Measurements from ENCODE around the gene EME1. TPM values are rescaled to one million over a fixed set of nuclear protein-coding genes. Genes with fewer than 3 reads are reported as not detected.

Gene EME1, protein sequence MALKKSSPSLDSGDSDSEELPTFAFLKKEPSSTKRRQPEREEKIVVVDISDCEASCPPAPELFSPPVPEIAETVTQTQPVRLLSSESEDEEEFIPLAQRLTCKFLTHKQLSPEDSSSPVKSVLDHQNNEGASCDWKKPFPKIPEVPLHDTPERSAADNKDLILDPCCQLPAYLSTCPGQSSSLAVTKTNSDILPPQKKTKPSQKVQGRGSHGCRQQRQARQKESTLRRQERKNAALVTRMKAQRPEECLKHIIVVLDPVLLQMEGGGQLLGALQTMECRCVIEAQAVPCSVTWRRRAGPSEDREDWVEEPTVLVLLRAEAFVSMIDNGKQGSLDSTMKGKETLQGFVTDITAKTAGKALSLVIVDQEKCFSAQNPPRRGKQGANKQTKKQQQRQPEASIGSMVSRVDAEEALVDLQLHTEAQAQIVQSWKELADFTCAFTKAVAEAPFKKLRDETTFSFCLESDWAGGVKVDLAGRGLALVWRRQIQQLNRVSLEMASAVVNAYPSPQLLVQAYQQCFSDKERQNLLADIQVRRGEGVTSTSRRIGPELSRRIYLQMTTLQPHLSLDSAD
- 1.8 TPM for total RNA-seq
- long read RNA-seq, partial matches to known transcripts = 0 of 1 reads
- long read RNA-seq, other reads (novel, unspliced or antisense) = 1 of 1 reads

DNA sequence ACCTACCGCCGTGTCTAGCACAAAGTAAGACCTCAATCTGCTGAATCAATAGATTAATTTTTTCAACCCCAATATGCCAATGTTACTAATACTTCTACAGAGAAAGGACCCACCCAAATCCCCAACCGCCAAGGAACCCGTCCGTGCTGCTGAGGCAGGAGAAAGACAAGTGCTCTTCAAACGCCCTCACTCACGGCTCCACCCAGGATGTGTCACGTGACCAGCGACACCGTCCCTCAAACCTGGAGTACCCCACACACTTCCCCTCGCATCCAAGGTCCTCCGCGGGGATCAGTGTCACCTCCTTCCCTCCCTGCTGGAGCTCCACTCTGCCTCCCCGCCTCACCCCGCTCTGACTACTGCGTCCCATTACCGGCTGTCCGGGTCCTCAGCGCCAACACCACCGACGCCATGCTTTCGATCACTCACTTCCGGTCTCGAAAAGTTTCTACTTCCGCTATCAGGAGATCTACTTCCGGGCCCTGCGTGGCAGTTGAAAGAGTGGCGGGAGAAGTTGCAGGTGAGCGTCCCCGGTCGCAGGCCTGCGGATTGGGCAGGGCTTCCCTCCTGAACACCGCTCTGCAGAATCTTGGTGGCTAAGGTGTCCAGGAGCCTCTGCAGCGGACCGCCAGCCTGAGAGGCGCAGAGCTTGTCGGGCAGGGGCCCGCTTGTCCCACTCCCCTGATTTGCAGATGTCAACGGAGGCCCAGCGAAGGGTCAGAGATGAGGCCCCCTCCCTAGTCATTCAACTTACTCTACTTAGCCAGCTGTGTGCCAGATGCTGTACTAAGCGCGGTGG, at the start of gene EME1, which contains the start of gene MRPL27:
EME1 (plus strand) TSS at position 472 of the 799 bp plus-strand sequence. CDS start 1,980 bp downstream, outside the sequence.
MRPL27 (minus strand) TSS at position 427 of the 799 bp plus-strand sequence; CDS start at position 413, 14 bp downstream.
- peaks cover 29% of the 10 kb centered on the region for H3K36me3 ChIP-seq
- peak; percentile 90 for DNase-seq
- intact Hi-C loops (cut with DNase I) = no loop called here
- H3K27me3 ChIP-seq (ENCODE audit: low read depth) = no peaks in the 10 kb centered on the region
- no peaks in the 10 kb centered on the region for H3K9me3 ChIP-seq
- ATAC-seq = peak; percentile 94 to 98
- H3K4me1 ChIP-seq = peaks cover 22% of the 10 kb centered on the region
- H3K27ac ChIP-seq = peak within 1 kb of the TSS; percentile 92
- peak within 1 kb of the TSS; percentile 76 for H3K4me3 ChIP-seq
- TF ChIP-seq, protein P1, sequence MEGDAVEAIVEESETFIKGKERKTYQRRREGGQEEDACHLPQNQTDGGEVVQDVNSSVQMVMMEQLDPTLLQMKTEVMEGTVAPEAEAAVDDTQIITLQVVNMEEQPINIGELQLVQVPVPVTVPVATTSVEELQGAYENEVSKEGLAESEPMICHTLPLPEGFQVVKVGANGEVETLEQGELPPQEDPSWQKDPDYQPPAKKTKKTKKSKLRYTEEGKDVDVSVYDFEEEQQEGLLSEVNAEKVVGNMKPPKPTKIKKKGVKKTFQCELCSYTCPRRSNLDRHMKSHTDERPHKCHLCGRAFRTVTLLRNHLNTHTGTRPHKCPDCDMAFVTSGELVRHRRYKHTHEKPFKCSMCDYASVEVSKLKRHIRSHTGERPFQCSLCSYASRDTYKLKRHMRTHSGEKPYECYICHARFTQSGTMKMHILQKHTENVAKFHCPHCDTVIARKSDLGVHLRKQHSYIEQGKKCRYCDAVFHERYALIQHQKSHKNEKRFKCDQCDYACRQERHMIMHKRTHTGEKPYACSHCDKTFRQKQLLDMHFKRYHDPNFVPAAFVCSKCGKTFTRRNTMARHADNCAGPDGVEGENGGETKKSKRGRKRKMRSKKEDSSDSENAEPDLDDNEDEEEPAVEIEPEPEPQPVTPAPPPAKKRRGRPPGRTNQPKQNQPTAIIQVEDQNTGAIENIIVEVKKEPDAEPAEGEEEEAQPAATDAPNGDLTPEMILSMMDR (IDR thresholded peaks at IDR 0.05) = no peak

DNA sequence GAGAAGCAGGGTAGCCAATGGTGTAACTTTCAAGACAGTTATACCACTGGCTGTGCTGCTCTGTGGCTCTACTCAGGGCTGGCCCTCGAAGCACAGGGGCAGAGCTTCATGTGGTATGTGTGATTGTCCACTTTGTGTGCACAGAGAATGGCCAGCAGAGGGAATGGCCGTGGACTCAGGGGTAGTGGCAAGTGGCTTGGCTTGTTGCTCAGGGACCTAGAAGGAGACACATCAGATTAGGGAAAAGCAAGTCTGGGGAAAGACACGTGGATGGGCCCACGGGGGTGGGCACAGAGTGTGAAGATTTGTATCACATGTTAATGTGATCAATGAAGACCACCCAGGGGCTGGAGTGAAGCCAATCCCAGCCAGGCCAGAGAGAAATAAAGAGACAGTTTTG, 47.1 kb upstream of the EME1 start:
- TF ChIP-seq, protein P1 (IDR thresholded peaks at IDR 0.05) = no peak
- no peak for ATAC-seq
- H3K27me3 ChIP-seq (ENCODE audit: low read depth) = no peaks in the 10 kb centered on the region
- no peaks in the 10 kb centered on the region for H3K4me1 ChIP-seq
- no peak for DNase-seq
- no peak overlapping the region for H3K4me3 ChIP-seq
- H3K27ac ChIP-seq = no peak overlapping the region
- H3K36me3 ChIP-seq = no peaks in the 10 kb centered on the region
- intact Hi-C loops (cut with DNase I) = no loop called here
- no peaks in the 10 kb centered on the region for H3K9me3 ChIP-seq

DNA sequence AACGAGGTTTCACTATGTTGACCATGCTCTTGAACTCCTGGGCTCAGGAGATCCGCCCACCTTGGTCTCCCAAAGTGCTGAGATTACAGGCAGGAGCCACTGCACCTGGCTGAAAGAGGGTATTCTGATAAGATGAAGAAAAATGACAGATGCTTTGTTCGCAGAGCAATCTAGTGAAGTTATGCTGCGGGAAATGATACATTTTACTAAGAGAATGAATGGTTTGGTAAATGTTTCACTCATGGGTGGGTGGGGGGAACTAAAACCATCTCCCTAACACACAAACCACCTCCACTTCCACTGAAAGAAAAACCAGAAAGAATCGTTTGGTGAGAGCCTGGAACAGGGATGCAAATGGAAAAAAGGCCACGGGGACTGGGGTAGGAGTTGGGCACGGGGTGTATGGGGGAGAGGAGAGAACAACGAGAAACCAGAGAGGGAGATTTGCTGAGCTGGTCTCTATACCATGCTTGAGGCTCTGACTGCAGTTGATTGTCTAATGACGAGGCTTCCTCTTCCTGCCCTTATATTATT, 46.1 kb upstream of the EME1 start:
- Histone ChIP-seq H3K36me3 (no peaks in the 10 kb centered on the region), H3K27ac (no peak overlapping the region), H3K27me3 (ENCODE audit: low read depth) (no peaks in the 10 kb centered on the region), H3K4me1 (no peaks in the 10 kb centered on the region), H3K4me3 (no peak overlapping the region), H3K9me3 (no peaks in the 10 kb centered on the region)
- ATAC-seq = no peak
- intact Hi-C loops (cut with DNase I) = no loop called here
- TF ChIP-seq, protein P1 (IDR thresholded peaks at IDR 0.05) = no peak
- DNase-seq = no peak

DNA sequence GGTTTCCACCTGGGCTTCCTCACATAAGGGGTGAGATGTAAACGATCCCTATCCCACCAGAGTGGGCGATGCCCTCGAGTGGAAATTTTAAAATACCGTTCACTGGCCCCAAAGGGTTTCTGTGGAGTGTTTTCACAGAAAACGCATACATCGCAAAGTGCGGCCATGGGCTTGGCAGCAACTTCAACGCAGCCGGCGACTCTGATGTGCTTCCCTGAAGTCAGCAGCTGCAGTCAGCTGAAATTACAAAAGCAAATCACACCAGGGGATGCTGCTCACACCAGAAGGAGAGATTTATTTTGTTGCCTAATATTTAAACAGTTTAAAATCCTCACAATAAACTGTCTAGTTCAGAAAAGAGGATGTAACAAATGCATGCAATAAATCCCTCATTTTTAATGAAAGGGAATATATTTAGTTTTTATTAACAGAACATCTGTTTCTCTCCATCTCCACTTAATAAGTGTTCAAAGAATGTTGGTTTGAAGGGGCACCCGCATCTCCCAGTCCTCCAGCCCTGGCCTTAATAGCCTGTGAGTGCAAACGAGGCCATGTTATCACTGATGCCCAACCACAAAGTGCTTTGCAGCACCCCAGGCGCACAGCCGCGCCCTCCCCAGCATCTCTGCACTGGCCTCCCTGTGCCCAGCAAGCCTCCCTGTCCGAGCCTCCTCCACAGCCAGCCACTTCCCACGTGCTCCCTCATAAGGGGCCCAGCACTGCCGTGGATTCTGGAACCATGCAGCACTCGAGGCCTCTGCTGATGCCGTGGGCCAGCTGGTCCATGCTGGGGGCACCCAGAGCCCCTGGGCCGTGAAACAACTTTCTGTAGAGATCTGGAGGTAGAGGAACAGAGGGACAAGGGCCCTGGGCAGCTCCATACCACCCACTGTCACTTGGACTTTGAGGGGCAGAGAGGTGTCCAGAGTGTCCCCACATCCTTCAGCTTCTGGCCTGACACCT, 44.4 kb upstream of the EME1 start:
- TF ChIP-seq, protein P1 (IDR thresholded peaks at IDR 0.05) = no peak
- intact Hi-C loops (cut with DNase I) = no loop called here
- Histone ChIP-seq H3K27ac (no peak overlapping the region), H3K36me3 (no peaks in the 10 kb centered on the region), H3K27me3 (ENCODE audit: low read depth) (no peaks in the 10 kb centered on the region), H3K9me3 (no peaks in the 10 kb centered on the region), H3K4me1 (no peaks in the 10 kb centered on the region), H3K4me3 (no peak overlapping the region)
- no peak for DNase-seq
- ATAC-seq = peak in 1 of 2 donors; percentile 11
